ENCODE results near the gene CES5A. TPM values are rescaled to one million over a fixed set of nuclear protein-coding genes. Genes with fewer than 3 reads are reported as not detected.
A peak's percentile ranks its signal among the peaks of the same experiment; 100 is the strongest.
"Not testable (repeated sequence)": the region's sequence is repeated elsewhere in the genome, so short reads cannot be mapped to it uniquely, and the experiment has no call there.

Gene CES5A
- total RNA-seq, 4 donors from 2014 or later = not detected

DNA sequence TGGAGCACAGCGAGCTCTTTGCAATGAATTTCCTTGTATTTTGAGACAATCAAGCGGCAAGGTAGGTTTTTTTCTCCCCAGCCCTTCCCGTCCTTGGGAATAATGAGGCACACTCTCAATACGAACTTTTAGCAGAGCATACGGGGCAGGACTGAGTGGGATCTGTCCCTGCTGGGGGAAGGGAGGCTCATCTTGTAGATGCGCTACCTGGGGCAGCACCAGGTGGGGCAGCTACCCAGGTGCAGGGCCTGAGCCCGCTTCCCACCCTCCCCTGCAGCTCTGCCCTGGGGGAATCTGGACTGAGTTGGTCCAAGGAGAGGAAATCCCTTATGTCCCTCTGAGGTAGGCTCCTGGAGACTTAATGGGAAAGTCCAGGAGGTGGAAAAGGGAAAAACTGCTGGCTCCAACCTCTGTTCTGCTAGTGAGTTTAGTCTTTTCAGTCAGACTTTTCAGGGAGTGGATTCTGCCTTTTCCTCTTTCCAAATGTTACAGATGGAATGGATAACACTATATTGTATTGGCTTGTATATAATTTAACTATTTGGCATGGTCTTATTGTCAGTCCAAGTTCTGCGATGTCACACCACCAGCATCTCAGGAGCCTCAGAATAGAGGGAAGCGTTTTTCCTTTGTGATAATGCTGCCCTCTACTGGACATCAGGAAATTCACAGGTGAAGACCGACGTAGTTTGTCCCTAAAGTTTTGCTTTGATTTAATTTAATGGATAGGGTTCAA is 32.6 kb downstream of the CES5A start:
- H3K27ac ChIP-seq = no peak overlapping the region
- no peak for ATAC-seq
- H3K27me3 ChIP-seq = peaks cover 28% of the 10 kb centered on the region
- H3K36me3 ChIP-seq = no peaks in the 10 kb centered on the region
- WGBS, 2 donors (ENCODE audit: low coverage in 1 of 2) = 28 to 38% methylated on average over 5 to 10 of the region's 11 CpGs
- no peak overlapping the region for H3K4me3 ChIP-seq
- TF ChIP-seq POLR2AphosphoS5 (IDR thresholded peaks at IDR 0.05) (no peak), EP300 (IDR thresholded peaks at IDR 0.05) (no peak), POLR2A (IDR thresholded peaks at IDR 0.05) (no peak), CTCF (IDR thresholded peaks at IDR 0.05) (peak; percentile 75 to 82 (median 79))
- no peaks in the 10 kb centered on the region for H3K4me1 ChIP-seq
- H3K9me3 ChIP-seq = no peaks in the 10 kb centered on the region

- no peak overlapping the region for H3K27ac ChIP-seq
- peaks cover 7% of the 10 kb centered on the region for H3K27me3 ChIP-seq
- TF ChIP-seq POLR2AphosphoS5 (IDR thresholded peaks at IDR 0.05) (no peak), POLR2A (IDR thresholded peaks at IDR 0.05) (no peak), EP300 (IDR thresholded peaks at IDR 0.05) (no peak), CTCF (IDR thresholded peaks at IDR 0.05) (no peak)
- no peak overlapping the region for H3K4me3 ChIP-seq
- WGBS, 2 donors (ENCODE audit: low coverage in 1 of 2) = 50% methylated on average over 1 of the region's 2 CpGs; no CpG with 5 or more reads in 1 of the 2 donors
- peaks cover 0 to 6% (median 0%) of the 10 kb centered on the region in 3 donors for H3K4me1 ChIP-seq
- no peaks in the 10 kb centered on the region for H3K36me3 ChIP-seq
- peak; percentile 46 for ATAC-seq
- H3K9me3 ChIP-seq = no peaks in the 10 kb centered on the region
These were observed 36.1 kb downstream of the CES5A start for GRCh38 chr16:55839115-55839514.

DNA sequence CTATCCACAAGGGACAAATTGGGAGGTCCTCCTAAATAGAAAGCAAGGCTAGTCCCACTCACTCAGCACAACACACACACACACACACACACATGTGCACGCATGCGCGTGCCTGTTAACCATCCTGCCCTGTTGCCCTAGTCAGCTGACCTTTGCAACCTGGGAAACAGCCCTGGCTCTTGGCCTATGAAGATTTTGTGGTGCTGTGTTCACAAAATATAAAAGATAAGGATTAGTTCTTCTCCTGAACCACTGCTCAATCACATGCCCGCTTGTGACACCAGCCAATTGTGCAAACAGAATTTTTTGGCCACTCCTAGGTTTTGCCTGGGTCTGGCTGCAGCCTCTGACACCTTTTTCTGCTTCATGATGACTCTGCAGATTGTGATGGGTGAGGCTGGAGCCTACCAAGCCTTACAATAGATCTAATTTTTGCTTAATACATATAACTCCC is 39.0 kb downstream of the CES5A start:
- ATAC-seq = peak; percentile 25
- H3K4me3 ChIP-seq = no peak overlapping the region
- no peaks in the 10 kb centered on the region for H3K9me3 ChIP-seq
- H3K4me1 ChIP-seq = peaks cover 0 to 6% (median 0%) of the 10 kb centered on the region in 3 donors
- no peaks in the 10 kb centered on the region for H3K27me3 ChIP-seq
- H3K36me3 ChIP-seq = no peaks in the 10 kb centered on the region
- no peak overlapping the region for H3K27ac ChIP-seq
- WGBS, 2 donors (ENCODE audit: low coverage in 1 of 2) = 86 to 100% methylated on average over 1 of the region's 4 CpGs
- no peak for TF ChIP-seq EP300 (IDR thresholded peaks at IDR 0.05)
- no peak for TF ChIP-seq POLR2A (IDR thresholded peaks at IDR 0.05)
- no peak for TF ChIP-seq CTCF (IDR thresholded peaks at IDR 0.05)
- TF ChIP-seq POLR2AphosphoS5 (IDR thresholded peaks at IDR 0.05) = no peak

- no peaks in the 10 kb centered on the region for H3K27me3 ChIP-seq
- H3K27ac ChIP-seq = no peak overlapping the region
- peaks cover 0 to 6% (median 0%) of the 10 kb centered on the region in 3 donors for H3K4me1 ChIP-seq
- ATAC-seq = peak; percentile 65
- no peak overlapping the region for H3K4me3 ChIP-seq
- WGBS, 2 donors (ENCODE audit: low coverage in 1 of 2) = no CpG with 5 or more reads among the region's 1 CpG
- no peaks in the 10 kb centered on the region for H3K36me3 ChIP-seq
- no peaks in the 10 kb centered on the region for H3K9me3 ChIP-seq
- TF ChIP-seq POLR2A (IDR thresholded peaks at IDR 0.05) (no peak), CTCF (IDR thresholded peaks at IDR 0.05) (no peak), POLR2AphosphoS5 (IDR thresholded peaks at IDR 0.05) (no peak), EP300 (IDR thresholded peaks at IDR 0.05) (no peak)
These were observed 39.6 kb downstream of the CES5A start for GRCh38 chr16:55835581-55835980.

DNA sequence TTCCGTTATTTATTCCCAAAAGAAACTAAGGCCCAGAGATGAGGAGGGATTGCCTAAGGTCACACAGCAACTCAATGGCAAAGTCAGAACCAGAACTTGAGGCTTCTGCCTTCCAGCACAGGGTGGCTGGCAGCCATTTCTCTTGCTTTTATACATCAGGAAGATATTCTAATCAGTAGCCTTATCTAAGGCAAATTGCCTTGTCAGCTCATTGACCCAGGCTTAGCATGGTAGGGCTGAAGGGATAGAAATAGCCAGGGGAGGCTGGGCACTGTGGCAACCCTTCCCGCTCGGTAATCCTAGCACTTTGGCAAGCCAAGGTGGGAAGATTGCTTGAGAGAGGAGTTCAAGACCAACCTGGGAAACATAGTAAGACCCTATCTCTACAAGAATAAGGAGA is 40.0 kb downstream of the CES5A start:
- H3K27ac ChIP-seq, H3K4me3 ChIP-seq, H3K27me3 ChIP-seq, H3K4me1 ChIP-seq, ATAC-seq, H3K36me3 ChIP-seq, H3K9me3 ChIP-seq: not testable (repeated sequence)
- WGBS, 2 donors (ENCODE audit: low coverage in 1 of 2) = 50 to 78% methylated on average over 1 of the region's 3 CpGs

Measured in gastroesophageal sphincter (tissue), 4 donors.